HL-60/S4 treated with retinoic acid at 250 ng/mL for 4 days and 3 days (cell line): ENCODE data around the gene TREML2.

Source experiments
- in situ Hi-C: fragments of 300-500 bp; cut with MboI; formaldehyde crosslinking; loops from 2 replicates; pipeline ENCODE4 v1.7.0; 2022; ENCODE audit warnings: low sequenced_read_pairs

Gene TREML2

GRCh38 chr6:41153992-41154625, 46.8 kb downstream of the TREML2 start, which contains the start of gene TREML1:
Gene TREML1 (minus strand): TSS chr6:41154347. CDS start chr6:41154288, 59 bp downstream.
- in situ Hi-C loops: no loop called here

- in situ Hi-C loops: no loop called here
These were observed 47.5 kb downstream of the TREML2 start for GRCh38 chr6:41153451-41153850.

GRCh38 chr6:41150671-41151070, 50.3 kb downstream of the TREML2 start:
- in situ Hi-C loops: no loop called here

- in situ Hi-C loops: no loop called here
These were observed 53.0 kb downstream of the TREML2 start for GRCh38 chr6:41147917-41148316.
